CD4-positive, alpha-beta memory T cell (primary cell): ENCODE results near the gene ADISSP. TPM values are rescaled to one million over a fixed set of nuclear protein-coding genes. Genes with fewer than 3 reads are reported as not detected.

Experiments used
- CTCF ChIA-PET: fragments of 350-600 bp; sonication (Branson Sonifier 250); formaldehyde crosslinking; loops from one replicate; lab custom pipeline; 2021; ENCODE audit warnings: inconsistent platforms; ENCODE audit not compliant: partially characterized antibody; lab: Charles Lee
- POLR2A ChIA-PET: fragments of 350-600 bp; sonication (Branson Sonifier 250); formaldehyde crosslinking; loops from one replicate; lab custom pipeline; 2021; ENCODE audit not compliant: partially characterized antibody; lab: Charles Lee
- DNase-seq, 5 donors: peaks; one replicate each; pipeline versions ENCODE4 v3.0.0 to v3.0.0-alpha.2; 2020 to 2022; ENCODE audit warnings: mixed read lengths in 1 of 5
- H3K27ac ChIP-seq: one replicate; pipeline ENCODE4 v1.7.0; 2013; ENCODE audit warnings: low read depth, low read length
- H3K27me3 ChIP-seq: 2 replicates; pipeline ENCODE4 v1.7.0; 2013; ENCODE audit warnings: mild to moderate bottlenecking, low read length, moderate library complexity; ENCODE audit not compliant: insufficient read depth
- H3K36me3 ChIP-seq: 2 replicates; pipeline ENCODE4 v1.7.0; 2013; ENCODE audit warnings: mild to moderate bottlenecking, low read length, moderate library complexity; ENCODE audit not compliant: insufficient read depth
- H3K4me1 ChIP-seq: 2 replicates; pipeline ENCODE4 v1.7.0; 2013; ENCODE audit warnings: mild to moderate bottlenecking, low read length, moderate library complexity; ENCODE audit not compliant: insufficient read depth
- H3K4me3 ChIP-seq, 2 donors: one replicate each; pipeline ENCODE4 v1.7.0; 2013; ENCODE audit warnings: low read length in 2 of 2, mild to moderate bottlenecking in 1 of 2
- H3K9me3 ChIP-seq, 2 donors: one replicate each; pipeline ENCODE4 v1.7.0; 2013; ENCODE audit warnings: low read length in 2 of 2, control low read depth in 1 of 2; ENCODE audit not compliant: control insufficient read depth in 1 of 2
- H3K27ac Mint-ChIP-seq, 7 donors: one replicate each; pipeline ENCODE4 v1.8.0; 2020 to 2021; ENCODE audit warnings: mixed read lengths in 7 of 7, mild to moderate bottlenecking in 6 of 7, inconsistent platforms in 3 of 7, moderate library complexity in 3 of 7
- H3K27me3 Mint-ChIP-seq, 2 donors: one replicate each; pipeline ENCODE4 v1.8.0; 2020 to 2021; ENCODE audit warnings: mixed read lengths in 2 of 2
- H3K36me3 Mint-ChIP-seq, 2 donors: one replicate each; pipeline ENCODE4 v1.8.0; 2020 to 2021; ENCODE audit warnings: mixed read lengths in 2 of 2, inconsistent platforms in 1 of 2, mild to moderate bottlenecking in 1 of 2
- H3K4me1 Mint-ChIP-seq, 4 donors: one replicate each; pipeline ENCODE4 v1.8.0; 2020 to 2021; ENCODE audit warnings: mixed read lengths in 4 of 4, mild to moderate bottlenecking in 1 of 4
- H3K4me3 Mint-ChIP-seq, 8 donors: one replicate each; pipeline ENCODE4 v1.8.0; 2020 to 2021; ENCODE audit warnings: mixed read lengths in 8 of 8, mild to moderate bottlenecking in 7 of 8, moderate library complexity in 6 of 8, inconsistent platforms in 3 of 8
- H3K9me3 Mint-ChIP-seq, 8 donors: one replicate each; pipeline ENCODE4 v1.8.0; 2020 to 2021; ENCODE audit warnings: mixed read lengths in 8 of 8, mild to moderate bottlenecking in 5 of 8, inconsistent platforms in 3 of 8, moderate library complexity in 1 of 8
- intact Hi-C: fragments of 100-400 bp; cut with micrococcal nuclease; formaldehyde crosslinking; loops from one replicate; pipeline ENCODE4 v1.15.1; 2023
- polyA plus RNA-seq, 2 donors: library from polyadenylated mRNA; unstranded; fragments of 300-500 nt; fragmentation: Illumina TruSeq; gene quantifications; one replicate each; pipeline ENCODE4 v1.2.3, GENCODE V29; 2021
- total RNA-seq, 2 experiments: library from RNA; stranded (reverse); gene quantifications; one replicate each; pipeline ENCODE4 v1.2.3, GENCODE V29; 2021

Gene ADISSP
- total and polyA plus RNA-seq, 4 experiments from 2014 or later = 15.7 to 31.5 (median 16.8) TPM

DNA sequence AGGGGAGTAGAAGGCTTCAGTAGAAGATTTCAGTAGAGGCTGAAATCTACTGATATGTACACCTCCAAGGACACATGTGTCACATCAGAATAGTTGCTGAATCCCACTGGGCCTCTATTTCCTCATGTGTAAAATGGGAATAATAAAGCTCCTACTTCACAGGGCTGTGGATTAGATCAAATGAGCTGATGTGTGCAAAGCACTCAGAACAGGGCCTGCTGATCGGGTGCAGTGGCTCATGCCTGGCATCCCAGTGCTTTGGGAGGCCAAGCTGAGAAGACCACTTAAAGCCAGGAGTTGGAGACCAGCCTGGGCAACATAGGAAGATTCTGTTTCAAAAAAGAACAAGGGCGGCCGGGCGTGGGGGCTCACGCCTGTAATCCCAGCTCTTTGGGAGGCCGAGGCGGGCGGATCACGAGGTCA lies 44.7 kb upstream of the ADISSP start:
- H3K9me3 ChIP-seq = no peaks in the 10 kb centered on the region

DNA sequence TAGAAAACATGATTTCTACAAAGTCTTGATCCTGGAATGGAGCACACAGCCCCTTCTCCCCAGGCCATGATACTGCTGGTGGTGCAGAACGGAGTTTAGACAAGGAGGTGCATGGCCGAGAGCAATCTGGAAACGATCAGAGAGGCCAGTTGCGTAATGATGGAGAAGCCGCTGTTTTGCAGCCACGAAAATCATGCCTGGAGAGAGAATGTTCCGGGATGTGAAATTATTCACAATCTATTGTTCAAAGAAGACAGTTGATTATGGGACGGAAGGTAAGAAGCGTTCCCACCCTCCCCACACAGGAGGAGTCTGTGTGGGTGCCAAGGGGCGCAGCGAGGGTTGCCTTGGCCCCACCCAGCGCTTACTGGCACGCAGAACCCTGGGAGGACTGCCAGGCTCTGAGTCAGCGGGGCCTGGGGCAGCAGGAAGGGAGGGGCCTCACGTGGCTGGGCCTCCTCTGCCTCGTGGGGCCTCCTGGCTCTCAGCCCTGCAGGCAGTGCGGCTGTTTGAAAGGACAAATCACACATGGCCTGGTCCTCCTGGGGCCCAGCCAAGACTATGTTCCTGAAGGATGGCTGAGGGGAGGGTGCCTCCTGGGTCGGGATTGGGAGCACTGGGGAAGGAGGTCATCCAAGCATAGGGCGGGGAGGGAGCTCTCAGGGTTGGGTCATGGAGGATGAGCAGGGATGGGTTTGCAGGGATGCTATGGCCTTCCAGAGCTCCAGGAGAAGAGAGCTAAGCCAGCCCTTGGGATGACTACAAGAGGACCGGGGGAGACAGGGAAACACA lies 44.1 kb upstream of the ADISSP start:
- no peaks in the 10 kb centered on the region for H3K27me3 ChIP-seq
- no peaks in the 10 kb centered on the region for H3K36me3 ChIP-seq
- DNase-seq = peak; percentile 92 to 97 (median 94)
- peak overlapping the region; percentile 89 for H3K27ac ChIP-seq
- H3K4me1 ChIP-seq = peaks cover 90% of the 10 kb centered on the region
- Mint-ChIP-seq H3K4me3 (peak overlapping the region; percentile 83 to 94 (median 89)), H3K4me1 (peaks cover 53 to 83% (median 69%) of the 10 kb centered on the region in 4 donors), H3K9me3 (no peaks in the 10 kb centered on the region), H3K36me3 (peaks cover 6% of the 10 kb centered on the region in 2 donors), H3K27ac (peak overlapping the region; percentile 97 to 100 (median 99)), H3K27me3 (no peaks in the 10 kb centered on the region)
- ChIA-PET POLR2A (interaction anchor here (0.6 to 7.0 kb wide), 8 partner anchors 13 to 228 kb away, joined by 3 to 97 read pairs (median 4); partner anchors contain the start of genes ADISSP and CENPB), CTCF (interaction anchor here (0.7 to 5.3 kb wide), 4 partner anchors 16 to 510 kb away, joined by 3 to 36 read pairs (median 6); partner anchors contain the start of gene CDC25B)
- intact Hi-C loops = loop anchor here (1.0 to 5.0 kb wide), 4 partner anchors 9 to 764 kb away; partner anchors contain the start of genes ADISSP, AP5S1, CDC25B and MRPS26
- no peaks in the 10 kb centered on the region for H3K9me3 ChIP-seq
- peak overlapping the region in 1 of 2 donors; percentile 54 for H3K4me3 ChIP-seq

More for the DNA sequence above, 44.7 kb upstream of the ADISSP start:
- CTCF ChIA-PET = interaction anchor here (0.7 to 5.3 kb wide), 4 partner anchors 11 to 44 kb away, joined by 4 to 36 read pairs (median 6); partner anchors contain the start of gene CDC25B
- no peaks in the 10 kb centered on the region for H3K9me3 Mint-ChIP-seq
- DNase-seq = no peak
- H3K27me3 Mint-ChIP-seq = no peaks in the 10 kb centered on the region
- peak overlapping the region; percentile 97 to 100 (median 99) for H3K27ac Mint-ChIP-seq
- no peaks in the 10 kb centered on the region for H3K27me3 ChIP-seq
- no peaks in the 10 kb centered on the region for H3K36me3 ChIP-seq
- H3K36me3 Mint-ChIP-seq = no peaks in the 10 kb centered on the region
- H3K27ac ChIP-seq = peak overlapping the region; percentile 89
- H3K4me3 ChIP-seq = peak overlapping the region in 1 of 2 donors; percentile 54
- peak overlapping the region in 7 of 8 donors; percentile 83 to 94 (median 89) for H3K4me3 Mint-ChIP-seq
- peaks cover 88% of the 10 kb centered on the region for H3K4me1 ChIP-seq
- POLR2A ChIA-PET = interaction anchor here (1.4 to 7.0 kb wide), 5 partner anchors 12 to 227 kb away, joined by 4 to 97 read pairs (median 5); partner anchors contain the start of genes ADISSP and CENPB
- intact Hi-C loops = loop anchor here (5.0 kb wide), 1 partner anchor 765 kb away; the partner anchor contains the start of gene MRPS26
- H3K4me1 Mint-ChIP-seq = peaks cover 49 to 83% (median 67%) of the 10 kb centered on the region in 4 donors

DNA sequence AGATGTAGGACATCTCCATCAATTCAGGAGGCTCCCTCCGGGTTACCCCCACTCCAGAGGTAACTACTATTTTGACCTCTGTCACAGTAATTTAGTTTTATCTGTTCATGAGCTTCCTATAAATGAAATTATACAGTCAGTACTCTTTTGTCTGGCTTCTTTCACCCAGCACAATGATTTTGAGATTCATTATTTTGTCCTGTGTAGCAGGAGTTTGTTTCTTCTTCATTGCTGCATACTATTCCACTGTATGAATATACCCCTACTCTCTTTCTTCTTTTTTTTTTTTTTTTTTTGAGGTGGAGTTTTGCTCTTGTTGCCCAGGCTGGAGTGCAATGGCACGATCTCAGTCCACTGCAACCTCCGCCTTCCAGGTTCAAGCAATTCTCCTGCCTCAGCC lies 41.0 kb upstream of the ADISSP start:
- H3K27me3 ChIP-seq = no peaks in the 10 kb centered on the region
- Mint-ChIP-seq H3K4me3 (no peak overlapping the region), H3K27ac (peak overlapping the region in 5 of 7 donors; percentile 46 to 87 (median 62)), H3K36me3 (peaks cover 31 to 33% of the 10 kb centered on the region in 2 donors), H3K27me3 (no peaks in the 10 kb centered on the region), H3K4me1 (peaks cover 56 to 84% (median 67%) of the 10 kb centered on the region in 4 donors), H3K9me3 (no peaks in the 10 kb centered on the region)
- no peak for DNase-seq
- H3K9me3 ChIP-seq = no peaks in the 10 kb centered on the region
- peak overlapping the region; percentile 46 for H3K27ac ChIP-seq
- intact Hi-C loops = no loop called here
- CTCF ChIA-PET = interaction anchor here (5.3 kb wide), 1 partner anchor 13 kb away, joined by 36 read pairs; the partner anchor contains the start of gene CDC25B
- POLR2A ChIA-PET = no interaction called here
- peaks cover 92% of the 10 kb centered on the region for H3K4me1 ChIP-seq
- H3K4me3 ChIP-seq = no peak overlapping the region
- H3K36me3 ChIP-seq = peaks cover 27% of the 10 kb centered on the region

DNA sequence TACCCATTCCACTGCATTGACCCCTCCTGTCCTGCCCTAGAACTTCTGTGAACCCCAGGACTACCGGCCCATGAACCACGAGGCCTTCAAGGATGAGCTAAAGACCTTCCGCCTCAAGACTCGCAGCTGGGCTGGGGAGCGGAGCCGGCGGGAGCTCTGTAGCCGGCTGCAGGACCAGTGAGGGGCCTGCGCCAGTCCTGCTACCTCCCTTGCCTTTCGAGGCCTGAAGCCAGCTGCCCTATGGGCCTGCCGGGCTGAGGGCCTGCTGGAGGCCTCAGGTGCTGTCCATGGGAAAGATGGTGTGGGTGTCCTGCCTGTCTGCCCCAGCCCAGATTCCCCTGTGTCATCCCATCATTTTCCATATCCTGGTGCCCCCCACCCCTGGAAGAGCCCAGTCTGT lies 37.2 kb upstream of the ADISSP start:
- Histone ChIP-seq H3K9me3 (no peaks in the 10 kb centered on the region), H3K36me3 (peaks cover 62% of the 10 kb centered on the region), H3K27me3 (no peaks in the 10 kb centered on the region), H3K4me1 (peaks cover 93% of the 10 kb centered on the region), H3K4me3 (no peak overlapping the region), H3K27ac (no peak overlapping the region)
- ChIA-PET POLR2A (interaction anchor here (0.6 to 1.6 kb wide), 2 partner anchors 9 to 277 kb away, joined by 3 to 10 read pairs; no protein-coding TSS in a partner anchor), CTCF (no interaction called here)
- Mint-ChIP-seq H3K9me3 (no peaks in the 10 kb centered on the region), H3K4me1 (peaks cover 42 to 86% (median 61%) of the 10 kb centered on the region in 4 donors), H3K36me3 (peaks cover 63 to 66% of the 10 kb centered on the region in 2 donors), H3K27ac (peak overlapping the region in 5 of 7 donors; percentile 72 to 87 (median 85)), H3K4me3 (peak overlapping the region in 1 of 8 donors; percentile 20), H3K27me3 (no peaks in the 10 kb centered on the region)
- DNase-seq = no peak
- intact Hi-C loops = no loop called here

DNA sequence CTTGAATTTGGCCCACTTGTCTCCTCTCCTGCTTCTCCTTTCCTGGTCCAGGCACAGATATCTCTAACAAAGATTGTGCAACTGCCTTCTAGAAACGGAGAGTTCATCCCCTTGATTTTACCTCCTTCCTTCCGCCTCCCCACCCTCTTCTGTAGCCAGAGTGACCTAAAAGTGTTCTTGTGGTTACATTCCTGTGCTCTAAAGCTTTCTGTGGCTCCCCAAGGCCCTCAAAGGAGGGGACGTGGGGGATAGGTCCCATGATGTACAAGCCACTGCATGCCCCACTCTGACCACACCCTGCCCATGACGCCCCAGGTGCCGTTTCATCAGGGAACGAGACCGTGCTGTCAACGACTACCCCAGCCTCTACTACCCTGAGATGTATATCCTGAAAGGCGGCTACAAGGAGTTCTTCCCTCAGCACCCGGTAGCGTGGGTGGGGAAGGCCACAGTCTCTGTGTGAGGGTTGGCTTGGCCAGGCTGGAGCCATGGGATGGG lies 36.8 kb upstream of the ADISSP start:
- H3K9me3 ChIP-seq = no peaks in the 10 kb centered on the region
- ChIA-PET CTCF (interaction anchor here (1.0 kb wide), 1 partner anchor 16 kb away, joined by 3 read pairs; the partner anchor contains the start of gene AP5S1), POLR2A (interaction anchor here (1.6 kb wide), 1 partner anchor 9 kb away, joined by 10 read pairs; no protein-coding TSS in a partner anchor)
- DNase-seq = no peak
- peaks cover 66 to 70% of the 10 kb centered on the region in 2 donors for H3K36me3 Mint-ChIP-seq
- no peaks in the 10 kb centered on the region for H3K27me3 Mint-ChIP-seq
- no peak overlapping the region for H3K4me3 ChIP-seq
- H3K27ac Mint-ChIP-seq = peak overlapping the region in 6 of 7 donors; percentile 15 to 87 (median 84)
- intact Hi-C loops = no loop called here
- H3K27ac ChIP-seq = peak overlapping the region; percentile 14
- peaks cover 62% of the 10 kb centered on the region for H3K36me3 ChIP-seq
- peak overlapping the region in 3 of 8 donors; percentile 46 to 64 (median 55) for H3K4me3 Mint-ChIP-seq
- H3K27me3 ChIP-seq = no peaks in the 10 kb centered on the region
- peaks cover 95% of the 10 kb centered on the region for H3K4me1 ChIP-seq
- no peaks in the 10 kb centered on the region for H3K9me3 Mint-ChIP-seq
- peaks cover 44 to 91% (median 64%) of the 10 kb centered on the region in 4 donors for H3K4me1 Mint-ChIP-seq

DNA sequence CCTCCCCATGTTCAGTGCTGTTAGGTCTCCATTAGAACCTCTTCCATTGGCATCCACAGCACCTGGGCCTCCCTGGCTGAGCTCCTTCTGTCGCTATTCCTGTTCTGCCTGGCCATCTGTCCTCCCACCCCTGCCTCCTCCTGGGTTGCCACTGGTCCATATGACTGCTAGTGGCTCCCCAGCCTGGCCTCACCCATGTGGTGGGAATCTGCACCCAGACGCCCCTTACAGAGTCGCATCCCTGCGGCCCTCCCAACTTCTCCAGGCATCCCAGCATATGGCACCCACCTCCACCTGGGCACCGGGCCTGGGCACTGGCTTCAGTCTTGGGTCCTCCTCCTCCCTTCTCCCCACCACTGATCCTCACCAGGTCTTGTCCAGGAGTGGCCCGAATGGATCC lies 36.3 kb upstream of the ADISSP start:
- intact Hi-C loops = no loop called here
- Mint-ChIP-seq H3K27me3 (no peaks in the 10 kb centered on the region), H3K27ac (peak overlapping the region; percentile 65 to 95 (median 85)), H3K36me3 (peaks cover 71 to 74% of the 10 kb centered on the region in 2 donors), H3K4me3 (peak overlapping the region in 6 of 8 donors; percentile 49 to 69 (median 62)), H3K4me1 (peaks cover 48 to 95% (median 69%) of the 10 kb centered on the region in 4 donors), H3K9me3 (no peaks in the 10 kb centered on the region)
- no peak overlapping the region for H3K4me3 ChIP-seq
- ChIA-PET CTCF (interaction anchor here (1.0 kb wide), 1 partner anchor 16 kb away, joined by 3 read pairs; the partner anchor contains the start of gene AP5S1), POLR2A (interaction anchor here (0.7 to 1.4 kb wide), 2 partner anchors 12 to 36 kb away, joined by 3 to 5 read pairs; partner anchors contain the start of gene ADISSP)
- peak overlapping the region; percentile 14 for H3K27ac ChIP-seq
- peaks cover 98% of the 10 kb centered on the region for H3K4me1 ChIP-seq
- H3K9me3 ChIP-seq = no peaks in the 10 kb centered on the region
- no peaks in the 10 kb centered on the region for H3K27me3 ChIP-seq
- DNase-seq = no peak
- H3K36me3 ChIP-seq = peaks cover 62% of the 10 kb centered on the region
